Suprapubic skin (tissue), 4 donors: ENCODE data around the gene SPNS3. TPM values are rescaled to one million over a fixed set of nuclear protein-coding genes. Genes with fewer than 3 reads are reported as not detected.

Source experiments
- DNase-seq, 2 donors: peaks; one replicate each; pipeline ENCODE4 v3.0.0-alpha.2; 2019; ENCODE audit warnings: low spot score in 2 of 2
- H3K27ac ChIP-seq: fragments of 200-600 bp; sonication (generic); one replicate; pipeline ENCODE4 v1.5.1; 2019
- H3K27me3 ChIP-seq: fragments of 200-600 bp; sonication (generic); one replicate; pipeline ENCODE4 v1.5.1; 2019
- H3K36me3 ChIP-seq: fragments of 200-600 bp; sonication (generic); one replicate; pipeline ENCODE4 v1.5.1; 2019
- H3K4me1 ChIP-seq: fragments of 200-600 bp; sonication (generic); one replicate; pipeline ENCODE4 v1.5.1; 2019
- H3K4me3 ChIP-seq: fragments of 200-600 bp; sonication (generic); one replicate; pipeline ENCODE4 v1.5.1; 2019; ENCODE audit warnings: mild to moderate bottlenecking
- H3K9me3 ChIP-seq: fragments of 200-600 bp; sonication (generic); one replicate; pipeline ENCODE4 v1.5.1; 2019
- CTCF ChIP-seq, 2 donors: fragments of 200-600 bp in 1 of 2; fragments of 450-650 bp in 1 of 2; sonication (generic) in 1 of 2; IDR thresholded peaks; one replicate each; pipeline ENCODE4 v1.5.1; 2016 to 2019; ENCODE audit warnings: antibody characterized with exemption in 2 of 2, mild to moderate bottlenecking in 1 of 2, moderate library complexity in 1 of 2
- EP300 ChIP-seq: sonication (generic); formaldehyde crosslinking; IDR thresholded peaks from one replicate; pipeline ENCODE4 v1.6.1; 2017; ENCODE audit warnings: antibody characterized with exemption
- POLR2A ChIP-seq, 2 donors: fragments of 450-650 bp; IDR thresholded peaks; one replicate each; pipeline ENCODE4 v1.6.1; 2017; ENCODE audit warnings: antibody characterized with exemption in 2 of 2, mild to moderate bottlenecking in 2 of 2, moderate library complexity in 2 of 2
- POLR2AphosphoS5 ChIP-seq, 3 donors: sonication (generic); formaldehyde crosslinking; IDR thresholded peaks; one replicate each; pipeline ENCODE4 v1.6.1; 2017; ENCODE audit warnings: antibody characterized with exemption in 3 of 3
- WGBS: methylation state at CpG from one replicate; pipeline ENCODE4 v1.1.5; 2018; 5-methylcytosine and 5-hydroxymethylcytosine counted together
- total RNA-seq, 4 donors: library from RNA; depleted of rRNA; stranded (reverse); fragments of >200 nt; gene quantifications; one replicate each; pipeline ENCODE4 v1.1.0, GENCODE V29; 2016

Gene SPNS3
- total RNA-seq, 4 donors from 2014 or later, result 0.72 TPM; not detected in 3

- Histone ChIP-seq H3K4me3 (no peak overlapping the region), H3K4me1 (peaks cover 36% of the 10 kb centered on the region), H3K36me3 (no peaks in the 10 kb centered on the region), H3K27me3 (peaks cover 3% of the 10 kb centered on the region), H3K9me3 (no peaks in the 10 kb centered on the region), H3K27ac (no peak overlapping the region)
- 61% methylated on average over 8 of the region's 8 CpGs for WGBS
- DNase-seq, result no peak
- no peak for TF ChIP-seq POLR2A (IDR thresholded peaks at IDR 0.05)
- TF ChIP-seq POLR2AphosphoS5 (IDR thresholded peaks at IDR 0.05), result no peak
- TF ChIP-seq CTCF (IDR thresholded peaks at IDR 0.05), result no peak
- no peak for TF ChIP-seq EP300
These were observed 45.7 kb downstream of the SPNS3 start for GRCh38 chr17:4479340-4479981.

- no peak for DNase-seq
- Histone ChIP-seq H3K36me3 (no peaks in the 10 kb centered on the region), H3K27ac (no peak overlapping the region), H3K4me1 (peaks cover 36% of the 10 kb centered on the region), H3K9me3 (no peaks in the 10 kb centered on the region), H3K27me3 (peaks cover 3% of the 10 kb centered on the region), H3K4me3 (no peak overlapping the region)
- no peak for TF ChIP-seq POLR2A (IDR thresholded peaks at IDR 0.05)
- no peak for TF ChIP-seq POLR2AphosphoS5 (IDR thresholded peaks at IDR 0.05)
- TF ChIP-seq EP300, result no peak
- TF ChIP-seq CTCF (IDR thresholded peaks at IDR 0.05), result no peak
- 61% methylated on average over 12 of the region's 13 CpGs for WGBS
These were observed 46.4 kb downstream of the SPNS3 start for GRCh38 chr17:4479982-4480751.

GRCh38 chr17:4480929-4481898, 47.5 kb downstream of the SPNS3 start:
- no peak for TF ChIP-seq POLR2AphosphoS5 (IDR thresholded peaks at IDR 0.05)
- TF ChIP-seq EP300, result no peak
- no peak for TF ChIP-seq CTCF (IDR thresholded peaks at IDR 0.05)
- TF ChIP-seq POLR2A (IDR thresholded peaks at IDR 0.05), result no peak
- peaks cover 3% of the 10 kb centered on the region for H3K27me3 ChIP-seq
- H3K9me3 ChIP-seq, result no peaks in the 10 kb centered on the region
- WGBS, result 53% methylated on average over 14 of the region's 14 CpGs
- DNase-seq, result peak in 1 of 2 donors; percentile 27
- peaks cover 30% of the 10 kb centered on the region for H3K4me1 ChIP-seq
- H3K36me3 ChIP-seq, result no peaks in the 10 kb centered on the region
- H3K27ac ChIP-seq, result no peak overlapping the region
- no peak overlapping the region for H3K4me3 ChIP-seq

- DNase-seq, result peak in 1 of 2 donors; percentile 26
- Histone ChIP-seq H3K9me3 (no peaks in the 10 kb centered on the region), H3K36me3 (no peaks in the 10 kb centered on the region), H3K4me3 (no peak overlapping the region), H3K4me1 (peaks cover 17% of the 10 kb centered on the region), H3K27ac (no peak overlapping the region), H3K27me3 (peaks cover 3% of the 10 kb centered on the region)
- 88% methylated on average over 15 of the region's 16 CpGs for WGBS
- TF ChIP-seq POLR2A (IDR thresholded peaks at IDR 0.05), result no peak
- TF ChIP-seq POLR2AphosphoS5 (IDR thresholded peaks at IDR 0.05), result no peak
- TF ChIP-seq CTCF (IDR thresholded peaks at IDR 0.05), result no peak
- TF ChIP-seq EP300, result no peak
These were observed 48.7 kb downstream of the SPNS3 start for GRCh38 chr17:4482338-4483011.
